Suprapubic skin (tissue), 4 donors: ENCODE data around the gene RMI2. TPM values are rescaled to one million over a fixed set of nuclear protein-coding genes. Genes with fewer than 3 reads are reported as not detected.

Source experiments
- DNase-seq, 2 donors: peaks; one replicate each; pipeline ENCODE4 v3.0.0-alpha.2; 2019; ENCODE audit warnings: low spot score in 2 of 2
- H3K27ac ChIP-seq: fragments of 200-600 bp; sonication (generic); one replicate; pipeline ENCODE4 v1.5.1; 2019
- H3K27me3 ChIP-seq: fragments of 200-600 bp; sonication (generic); one replicate; pipeline ENCODE4 v1.5.1; 2019
- H3K36me3 ChIP-seq: fragments of 200-600 bp; sonication (generic); one replicate; pipeline ENCODE4 v1.5.1; 2019
- H3K4me1 ChIP-seq: fragments of 200-600 bp; sonication (generic); one replicate; pipeline ENCODE4 v1.5.1; 2019
- H3K4me3 ChIP-seq: fragments of 200-600 bp; sonication (generic); one replicate; pipeline ENCODE4 v1.5.1; 2019; ENCODE audit warnings: mild to moderate bottlenecking
- H3K9me3 ChIP-seq: fragments of 200-600 bp; sonication (generic); one replicate; pipeline ENCODE4 v1.5.1; 2019
- EP300 ChIP-seq: sonication (generic); formaldehyde crosslinking; IDR thresholded peaks from one replicate; pipeline ENCODE4 v1.6.1; 2017; ENCODE audit warnings: antibody characterized with exemption
- POLR2A ChIP-seq, 2 donors: fragments of 450-650 bp; IDR thresholded peaks; one replicate each; pipeline ENCODE4 v1.6.1; 2017; ENCODE audit warnings: antibody characterized with exemption in 2 of 2, mild to moderate bottlenecking in 2 of 2, moderate library complexity in 2 of 2
- POLR2AphosphoS5 ChIP-seq, 3 donors: sonication (generic); formaldehyde crosslinking; IDR thresholded peaks; one replicate each; pipeline ENCODE4 v1.6.1; 2017; ENCODE audit warnings: antibody characterized with exemption in 3 of 3
- WGBS: methylation state at CpG from one replicate; pipeline ENCODE4 v1.1.5; 2018; 5-methylcytosine and 5-hydroxymethylcytosine counted together
- total RNA-seq, 4 donors: library from RNA; depleted of rRNA; stranded (reverse); fragments of >200 nt; gene quantifications; one replicate each; pipeline ENCODE4 v1.1.0, GENCODE V29; 2016
- TF ChIP-seq, protein P1 (sequence below), 2 donors: fragments of 200-600 bp in 1 of 2; fragments of 450-650 bp in 1 of 2; sonication (generic) in 1 of 2; IDR thresholded peaks; one replicate each; pipeline ENCODE4 v1.5.1; 2016 to 2019; ENCODE audit warnings: antibody characterized with exemption in 2 of 2, mild to moderate bottlenecking in 1 of 2, moderate library complexity in 1 of 2

RMI2 gene
- total RNA-seq, 4 donors from 2014 or later = 2.7 to 7.7 (median 6.4) TPM

DNA sequence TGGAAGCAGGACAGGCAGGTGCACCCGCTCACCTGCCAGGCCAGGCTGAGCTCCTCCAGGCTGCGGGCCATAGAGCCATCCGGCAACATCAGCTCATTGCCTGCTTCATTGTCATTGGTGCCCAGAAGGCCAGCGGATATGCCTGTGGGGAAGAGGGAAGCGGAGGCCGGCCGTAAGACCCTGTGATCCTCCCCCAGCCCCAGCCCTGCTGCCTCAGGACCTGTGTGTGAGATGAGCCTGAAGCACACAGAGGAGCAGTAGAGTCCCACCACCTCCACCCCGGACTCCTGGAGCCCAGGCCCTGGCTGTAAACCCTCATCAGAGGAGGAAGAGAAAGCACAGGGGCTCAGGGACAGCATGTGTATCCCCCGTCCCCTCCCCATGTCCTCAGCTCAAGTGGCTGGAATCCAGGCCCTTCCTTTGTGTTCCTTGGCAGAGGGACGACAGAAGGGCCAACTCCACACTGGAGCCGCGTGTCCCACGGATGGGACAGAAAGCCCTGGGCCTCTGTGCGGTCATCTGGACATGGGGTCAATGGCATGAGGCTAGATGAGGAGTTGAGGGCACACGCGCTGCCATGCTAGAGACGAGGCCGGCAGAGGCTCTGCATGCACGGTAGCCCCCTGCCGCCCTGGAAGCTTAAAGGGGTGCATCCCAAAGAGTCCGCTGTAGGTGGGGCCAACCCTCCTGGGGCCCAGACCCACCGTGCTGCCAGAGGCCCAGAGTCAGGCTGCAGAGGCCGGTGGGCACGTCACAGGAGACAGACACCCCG lies 39.1 kb downstream of the RMI2 start:
- Histone ChIP-seq H3K4me3 (no peak overlapping the region), H3K27me3 (no peaks in the 10 kb centered on the region), H3K27ac (no peak overlapping the region), H3K4me1 (peaks cover 20% of the 10 kb centered on the region), H3K36me3 (no peaks in the 10 kb centered on the region), H3K9me3 (no peaks in the 10 kb centered on the region)
- no peak for DNase-seq
- 89% methylated on average over 18 of the region's 25 CpGs for WGBS
- TF ChIP-seq POLR2A (IDR thresholded peaks at IDR 0.05) = no peak
- TF ChIP-seq POLR2AphosphoS5 (IDR thresholded peaks at IDR 0.05) = no peak
- TF ChIP-seq EP300 = no peak
- TF ChIP-seq, protein P1, sequence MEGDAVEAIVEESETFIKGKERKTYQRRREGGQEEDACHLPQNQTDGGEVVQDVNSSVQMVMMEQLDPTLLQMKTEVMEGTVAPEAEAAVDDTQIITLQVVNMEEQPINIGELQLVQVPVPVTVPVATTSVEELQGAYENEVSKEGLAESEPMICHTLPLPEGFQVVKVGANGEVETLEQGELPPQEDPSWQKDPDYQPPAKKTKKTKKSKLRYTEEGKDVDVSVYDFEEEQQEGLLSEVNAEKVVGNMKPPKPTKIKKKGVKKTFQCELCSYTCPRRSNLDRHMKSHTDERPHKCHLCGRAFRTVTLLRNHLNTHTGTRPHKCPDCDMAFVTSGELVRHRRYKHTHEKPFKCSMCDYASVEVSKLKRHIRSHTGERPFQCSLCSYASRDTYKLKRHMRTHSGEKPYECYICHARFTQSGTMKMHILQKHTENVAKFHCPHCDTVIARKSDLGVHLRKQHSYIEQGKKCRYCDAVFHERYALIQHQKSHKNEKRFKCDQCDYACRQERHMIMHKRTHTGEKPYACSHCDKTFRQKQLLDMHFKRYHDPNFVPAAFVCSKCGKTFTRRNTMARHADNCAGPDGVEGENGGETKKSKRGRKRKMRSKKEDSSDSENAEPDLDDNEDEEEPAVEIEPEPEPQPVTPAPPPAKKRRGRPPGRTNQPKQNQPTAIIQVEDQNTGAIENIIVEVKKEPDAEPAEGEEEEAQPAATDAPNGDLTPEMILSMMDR (IDR thresholded peaks at IDR 0.05) = no peak

DNA sequence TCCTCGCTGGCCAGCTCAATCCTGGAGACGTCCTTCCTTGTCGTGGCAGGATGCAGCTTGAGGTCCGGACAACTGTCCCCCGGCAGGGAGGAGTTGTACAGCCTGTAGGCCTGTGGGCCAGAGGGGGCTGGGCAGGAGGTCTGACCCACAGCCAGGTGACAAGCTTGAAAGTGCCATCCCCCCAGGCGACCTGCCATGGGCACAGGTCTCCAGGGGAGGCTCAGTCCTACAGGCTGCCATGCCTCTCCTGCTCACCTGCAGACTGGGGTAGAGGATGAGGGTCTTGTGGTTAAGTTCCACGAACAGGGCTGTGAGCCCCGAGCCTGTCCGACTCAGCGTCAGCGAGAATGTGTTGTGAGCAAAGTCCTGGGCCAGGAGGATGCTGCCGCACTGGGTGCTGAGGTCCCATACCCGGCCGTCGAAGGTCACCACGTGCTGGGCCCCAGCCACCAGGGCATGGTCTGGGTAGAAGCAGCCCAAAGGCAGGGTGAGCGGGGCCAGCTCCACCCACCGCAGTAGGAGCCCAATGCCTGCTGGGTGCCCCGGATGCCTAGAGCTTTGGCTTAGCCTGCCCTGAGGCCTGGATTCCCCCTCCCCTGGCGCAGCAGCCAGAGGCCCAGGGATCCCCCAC lies 39.8 kb downstream of the RMI2 start:
- no peaks in the 10 kb centered on the region for H3K27me3 ChIP-seq

DNA sequence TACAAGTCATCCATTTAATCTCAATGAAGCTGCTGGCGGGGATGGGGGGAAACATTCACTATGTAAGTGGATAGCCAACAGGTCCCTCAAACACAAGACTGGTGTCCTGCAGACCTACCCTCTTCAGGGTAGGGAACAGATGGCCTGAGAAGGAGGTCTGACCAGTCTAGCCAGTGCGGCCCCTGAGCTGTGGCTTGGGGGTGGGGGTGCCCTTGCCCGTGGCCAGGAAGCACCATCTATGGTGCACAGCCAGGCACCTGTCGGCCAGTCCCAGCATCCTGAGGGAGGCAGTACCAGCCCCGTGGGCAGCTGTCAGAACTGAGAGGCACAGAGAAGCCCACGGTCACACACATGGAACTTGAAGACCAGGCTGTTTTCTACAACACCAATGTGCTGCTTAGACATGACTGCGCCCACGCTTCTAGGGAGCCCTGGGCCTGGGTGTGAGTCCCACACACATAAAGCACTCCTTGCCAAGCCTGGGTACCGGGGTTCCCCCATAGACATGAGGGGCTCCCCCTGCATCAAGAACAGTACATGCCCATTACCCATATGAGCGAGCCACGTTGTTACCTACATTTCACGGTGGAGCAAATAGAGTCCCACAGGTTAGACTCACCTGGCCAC lies 40.9 kb downstream of the RMI2 start:
- Histone ChIP-seq H3K27me3 (no peaks in the 10 kb centered on the region), H3K9me3 (no peaks in the 10 kb centered on the region), H3K36me3 (no peaks in the 10 kb centered on the region), H3K4me1 (peaks cover 26% of the 10 kb centered on the region), H3K4me3 (no peak overlapping the region), H3K27ac (no peak overlapping the region)
- 88% methylated on average over 11 of the region's 12 CpGs for WGBS
- DNase-seq = no peak
- TF ChIP-seq EP300 = no peak
- TF ChIP-seq, protein P1 (IDR thresholded peaks at IDR 0.05) = no peak
- TF ChIP-seq POLR2AphosphoS5 (IDR thresholded peaks at IDR 0.05) = no peak
- TF ChIP-seq POLR2A (IDR thresholded peaks at IDR 0.05) = no peak

More for the DNA sequence above, 39.8 kb downstream of the RMI2 start:
- H3K9me3 ChIP-seq = no peaks in the 10 kb centered on the region
- peak in 1 of 2 donors; percentile 44 for DNase-seq
- WGBS = 88% methylated on average over 12 of the region's 20 CpGs
- TF ChIP-seq POLR2A (IDR thresholded peaks at IDR 0.05) (no peak), EP300 (no peak), POLR2AphosphoS5 (IDR thresholded peaks at IDR 0.05) (no peak)
- TF ChIP-seq, protein P1 (IDR thresholded peaks at IDR 0.05) = no peak
- H3K4me3 ChIP-seq = no peak overlapping the region
- no peak overlapping the region for H3K27ac ChIP-seq
- H3K4me1 ChIP-seq = peaks cover 24% of the 10 kb centered on the region
- H3K36me3 ChIP-seq = no peaks in the 10 kb centered on the region

DNA sequence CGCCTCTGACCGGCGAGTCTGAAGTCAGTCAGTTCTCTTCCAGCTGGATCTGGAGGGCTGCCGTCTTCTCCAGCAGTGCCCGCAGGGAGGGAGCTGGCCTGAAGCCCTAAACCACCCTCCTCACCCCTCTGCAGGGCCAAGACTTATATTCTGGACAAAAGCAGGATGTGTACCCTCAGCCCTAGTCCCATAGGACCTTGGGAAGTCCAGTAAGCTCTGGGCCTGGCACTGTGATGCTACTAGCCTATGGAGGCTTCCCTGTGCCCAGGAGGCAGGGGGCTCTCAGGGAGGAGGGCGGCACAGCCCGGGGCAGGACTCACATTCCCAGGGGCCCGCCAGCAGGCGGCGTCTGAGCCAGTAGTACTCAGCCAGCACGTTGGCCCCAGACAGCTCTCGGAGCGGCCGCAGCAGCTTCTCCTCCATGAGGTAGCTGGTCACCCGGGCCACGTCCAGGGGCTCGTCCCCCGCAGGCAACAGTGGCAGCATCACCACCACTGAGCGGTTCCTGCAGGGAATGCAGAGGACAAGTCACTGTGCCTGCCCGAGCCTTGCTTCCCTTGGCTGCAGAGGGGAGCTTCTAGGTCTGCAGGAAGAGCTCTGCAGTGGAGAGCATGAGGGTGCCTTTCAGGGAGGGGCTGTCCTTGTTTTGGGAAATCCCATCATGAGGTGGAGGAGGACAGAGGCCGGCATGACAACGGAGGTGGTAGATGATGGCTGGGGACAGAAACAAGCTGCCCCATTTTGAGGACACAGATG lies 41.7 kb downstream of the RMI2 start:
- H3K36me3 ChIP-seq = no peaks in the 10 kb centered on the region
- H3K9me3 ChIP-seq = no peaks in the 10 kb centered on the region
- no peaks in the 10 kb centered on the region for H3K27me3 ChIP-seq
- no peak overlapping the region for H3K27ac ChIP-seq
- 49% methylated on average over 19 of the region's 22 CpGs for WGBS
- no peak overlapping the region for H3K4me3 ChIP-seq
- peak in 1 of 2 donors; percentile 64 for DNase-seq
- TF ChIP-seq, protein P1 (IDR thresholded peaks at IDR 0.05) = peak in 1 of 2 donors; percentile 30
- no peak for TF ChIP-seq EP300
- no peak for TF ChIP-seq POLR2AphosphoS5 (IDR thresholded peaks at IDR 0.05)
- no peak for TF ChIP-seq POLR2A (IDR thresholded peaks at IDR 0.05)
- H3K4me1 ChIP-seq = peaks cover 26% of the 10 kb centered on the region
